ENCODE results near the gene ATG10.

- TF ChIP-seq POLR2A (IDR thresholded peaks at IDR 0.05), result no peak
- no peak for TF ChIP-seq CTCF (IDR thresholded peaks at IDR 0.05)
These were observed 177.6 kb downstream of the ATG10 start for GRCh38 chr5:82149434-82149833.

Measured in thyroid gland (tissue), 4 donors.